ENCODE measurements around the gene GTF2IRD1.

Gene GTF2IRD1

GRCh38 chr7:74479066-74479781 lies 25.5 kb downstream of the GTF2IRD1 start:
- no peak overlapping the region for H3K4me3 ChIP-seq (ENCODE audit: low read depth, low read length)
- no peak for DNase-seq (ENCODE audit: low read depth)
- TF ChIP-seq, protein P1, sequence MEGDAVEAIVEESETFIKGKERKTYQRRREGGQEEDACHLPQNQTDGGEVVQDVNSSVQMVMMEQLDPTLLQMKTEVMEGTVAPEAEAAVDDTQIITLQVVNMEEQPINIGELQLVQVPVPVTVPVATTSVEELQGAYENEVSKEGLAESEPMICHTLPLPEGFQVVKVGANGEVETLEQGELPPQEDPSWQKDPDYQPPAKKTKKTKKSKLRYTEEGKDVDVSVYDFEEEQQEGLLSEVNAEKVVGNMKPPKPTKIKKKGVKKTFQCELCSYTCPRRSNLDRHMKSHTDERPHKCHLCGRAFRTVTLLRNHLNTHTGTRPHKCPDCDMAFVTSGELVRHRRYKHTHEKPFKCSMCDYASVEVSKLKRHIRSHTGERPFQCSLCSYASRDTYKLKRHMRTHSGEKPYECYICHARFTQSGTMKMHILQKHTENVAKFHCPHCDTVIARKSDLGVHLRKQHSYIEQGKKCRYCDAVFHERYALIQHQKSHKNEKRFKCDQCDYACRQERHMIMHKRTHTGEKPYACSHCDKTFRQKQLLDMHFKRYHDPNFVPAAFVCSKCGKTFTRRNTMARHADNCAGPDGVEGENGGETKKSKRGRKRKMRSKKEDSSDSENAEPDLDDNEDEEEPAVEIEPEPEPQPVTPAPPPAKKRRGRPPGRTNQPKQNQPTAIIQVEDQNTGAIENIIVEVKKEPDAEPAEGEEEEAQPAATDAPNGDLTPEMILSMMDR (IDR thresholded peaks at IDR 0.05; ENCODE audit: low read depth, low read length, missing control alignments), result no peak

- TF ChIP-seq, protein P1 (IDR thresholded peaks at IDR 0.05; ENCODE audit: low read depth, low read length, missing control alignments), result no peak
- no peak for DNase-seq (ENCODE audit: low read depth)
- no peak overlapping the region for H3K4me3 ChIP-seq (ENCODE audit: low read depth, low read length)
These were observed 26.5 kb downstream of the GTF2IRD1 start for GRCh38 chr7:74479961-74480829.

GRCh38 chr7:74480861-74481417 lies 27.2 kb downstream of the GTF2IRD1 start:
- H3K4me3 ChIP-seq (ENCODE audit: low read depth, low read length), result no peak overlapping the region
- TF ChIP-seq, protein P1 (IDR thresholded peaks at IDR 0.05; ENCODE audit: low read depth, low read length, missing control alignments), result no peak
- no peak for DNase-seq (ENCODE audit: low read depth)

DNA sequence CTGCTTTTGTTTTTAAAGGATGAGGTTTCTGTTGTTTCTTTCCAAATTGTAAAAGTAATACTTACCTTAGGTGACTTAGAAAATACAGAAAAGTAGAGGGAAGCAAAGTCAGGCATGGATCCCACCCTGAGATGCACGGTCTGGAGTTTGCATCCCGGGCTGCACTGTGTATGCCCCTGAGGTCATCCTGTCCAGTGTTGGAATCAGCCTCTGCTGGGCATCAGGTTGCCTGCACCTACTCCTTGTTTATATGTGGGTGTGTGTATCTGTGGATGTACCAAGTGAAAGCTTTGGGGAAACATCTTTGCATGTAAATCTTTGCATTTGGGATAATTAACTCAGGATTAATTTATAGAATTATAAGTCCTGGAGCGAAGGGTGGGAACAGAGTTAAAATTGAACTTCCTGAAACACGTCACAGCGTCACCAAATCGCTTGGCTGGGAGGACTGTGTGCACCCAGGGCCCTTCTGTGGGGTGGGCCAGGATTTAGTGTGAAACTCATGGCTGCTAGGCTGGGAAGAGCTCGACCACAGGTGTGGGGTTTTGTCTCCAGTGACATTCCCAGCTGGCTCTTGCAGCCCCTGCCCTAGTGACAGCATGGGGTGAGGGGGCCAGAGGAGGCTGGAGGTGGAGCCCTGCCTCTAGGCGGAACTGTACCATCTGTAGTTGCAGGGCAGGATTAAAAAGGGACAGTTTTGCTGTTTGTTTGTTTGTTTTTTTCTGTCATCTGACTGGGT lies 27.9 kb downstream of the GTF2IRD1 start:
- no peak for DNase-seq (ENCODE audit: low read depth)
- no peak overlapping the region for H3K4me3 ChIP-seq (ENCODE audit: low read depth, low read length)
- TF ChIP-seq, protein P1 (IDR thresholded peaks at IDR 0.05; ENCODE audit: low read depth, low read length, missing control alignments), result no peak

- TF ChIP-seq, protein P1 (IDR thresholded peaks at IDR 0.05; ENCODE audit: low read depth, low read length, missing control alignments), result no peak
- no peak overlapping the region for H3K4me3 ChIP-seq (ENCODE audit: low read depth, low read length)
- DNase-seq (ENCODE audit: low read depth), result no peak
These were observed 28.4 kb downstream of the GTF2IRD1 start for GRCh38 chr7:74482197-74482467.

DNA sequence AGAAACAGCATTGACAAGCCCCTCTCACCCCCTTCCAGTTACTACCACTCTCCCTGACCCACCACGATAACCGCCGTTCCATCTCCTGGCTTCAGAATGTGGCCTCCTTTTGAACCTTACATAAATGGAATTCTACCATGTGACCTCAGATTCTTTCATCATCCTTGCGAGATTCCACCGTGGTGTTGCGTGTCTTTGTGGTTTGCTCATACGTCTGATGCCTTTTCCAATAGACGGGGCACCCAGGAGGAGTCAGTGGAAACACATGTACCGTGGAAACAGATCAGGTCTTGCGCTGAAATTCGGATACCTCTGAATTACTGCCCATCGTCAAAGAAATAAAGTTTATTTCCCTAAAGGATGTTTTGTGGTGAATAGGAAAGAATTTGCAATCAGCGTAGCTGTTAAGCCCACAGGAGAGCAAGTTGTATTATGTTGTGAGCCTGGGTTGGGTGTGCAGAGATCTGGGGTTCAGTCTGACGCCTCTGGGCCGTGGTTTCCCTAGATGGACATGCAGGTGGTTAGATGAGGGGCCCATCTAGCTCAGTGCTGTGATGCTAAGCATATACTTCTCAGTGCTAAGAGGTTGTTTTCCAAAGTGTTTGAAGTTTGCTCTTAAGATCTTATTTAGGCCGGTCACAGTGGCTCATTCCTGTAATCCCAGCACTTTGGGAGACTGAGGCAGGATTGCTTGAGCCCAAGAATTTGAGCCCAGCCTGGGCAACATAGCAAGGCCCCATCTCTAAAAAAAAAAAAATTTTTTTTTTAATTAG lies 29.1 kb downstream of the GTF2IRD1 start:
- no peak for DNase-seq (ENCODE audit: low read depth)
- TF ChIP-seq, protein P1 (IDR thresholded peaks at IDR 0.05; ENCODE audit: low read depth, low read length, missing control alignments), result no peak
- H3K4me3 ChIP-seq (ENCODE audit: low read depth, low read length), result no peak overlapping the region

Measured in GM12864 (cell line).